OCI-LY7 (cell line): ENCODE data around the gene PVALEF.

Source experiments
- CTCF ChIP-seq: fragments of 200-600 bp; sonication (generic); conservative IDR thresholded peaks from 2 replicates; pipeline ENCODE4 v1.5.1; 2014; ENCODE audit warnings: mild to moderate bottlenecking, antibody characterized with exemption, low read length, moderate library complexity, mixed read lengths
- EZH2phosphoT487 ChIP-seq: fragments of 200-600 bp; sonication (generic); IDR thresholded peaks from 2 replicates; pipeline ENCODE4 v1.6.1; 2018; ENCODE audit warnings: low read depth, borderline replicate concordance, mild to moderate bottlenecking, mixed run types, antibody characterized with exemption, low read length, moderate library complexity, mixed read lengths

- TF ChIP-seq CTCF (no peak), EZH2phosphoT487 (no peak)
These were observed 34.6 kb upstream of the PVALEF start for GRCh38 chr17:81130385-81131361.
